ENCODE measurements around the gene ATXN2. TPM values are rescaled to one million over a fixed set of nuclear protein-coding genes. Genes with fewer than 3 reads are reported as not detected.

Gene ATXN2
- total and polyA plus RNA-seq, 8 donors, result 12.9 to 28.2 (median 19.4) TPM

DNA sequence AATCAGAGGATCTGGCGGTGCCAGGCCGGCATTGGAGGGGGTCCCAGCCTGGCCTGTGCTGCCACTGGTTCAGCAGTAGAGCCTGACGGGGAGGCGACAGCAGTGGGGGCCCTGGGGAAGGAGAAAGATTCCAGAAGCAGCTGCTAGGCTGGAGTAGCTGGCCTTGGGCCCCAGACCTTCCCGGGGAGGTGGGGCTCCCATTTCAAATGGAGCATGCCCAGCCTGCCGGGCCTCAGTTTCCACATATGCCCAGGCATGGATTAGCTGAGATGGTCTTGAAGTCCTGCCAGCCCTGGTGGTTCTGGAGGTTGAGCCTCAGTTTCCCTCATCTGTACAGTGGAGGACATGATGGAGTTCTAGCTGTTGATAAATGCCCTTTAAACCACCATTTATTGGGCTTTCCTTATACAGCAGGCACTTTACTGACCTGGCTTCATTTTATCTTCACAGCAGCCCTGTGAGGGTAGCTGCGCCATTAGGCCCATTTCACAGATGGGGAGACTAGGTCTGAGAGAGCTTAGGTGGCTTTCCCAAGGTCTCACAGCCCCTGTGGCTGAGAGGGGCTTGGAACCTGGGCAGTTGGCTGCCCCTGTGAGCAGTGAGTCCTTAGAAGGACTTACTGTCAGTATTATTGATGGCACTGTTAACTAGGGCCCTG lies 171.6 kb downstream of the ATXN2 start:
- no peak for DNase-seq
- TF ChIP-seq CTCF (IDR thresholded peaks at IDR 0.05), result no peak
- 94 to 95% methylated on average over 7 of the region's 7 CpGs for WGBS, 2 donors
- Histone ChIP-seq H3K27me3 (no peaks in the 10 kb centered on the region), H3K9me3 (no peaks in the 10 kb centered on the region), H3K4me3 (no peak overlapping the region), H3K36me3 (no peaks in the 10 kb centered on the region), H3K27ac (no peak overlapping the region), H3K4me1 (peaks cover 7 to 16% (median 11%) of the 10 kb centered on the region in 3 donors)
- no peak for FAIRE-seq
- no peak for ATAC-seq
- intact Hi-C loops (cut with DNase I), result no loop called here

DNA sequence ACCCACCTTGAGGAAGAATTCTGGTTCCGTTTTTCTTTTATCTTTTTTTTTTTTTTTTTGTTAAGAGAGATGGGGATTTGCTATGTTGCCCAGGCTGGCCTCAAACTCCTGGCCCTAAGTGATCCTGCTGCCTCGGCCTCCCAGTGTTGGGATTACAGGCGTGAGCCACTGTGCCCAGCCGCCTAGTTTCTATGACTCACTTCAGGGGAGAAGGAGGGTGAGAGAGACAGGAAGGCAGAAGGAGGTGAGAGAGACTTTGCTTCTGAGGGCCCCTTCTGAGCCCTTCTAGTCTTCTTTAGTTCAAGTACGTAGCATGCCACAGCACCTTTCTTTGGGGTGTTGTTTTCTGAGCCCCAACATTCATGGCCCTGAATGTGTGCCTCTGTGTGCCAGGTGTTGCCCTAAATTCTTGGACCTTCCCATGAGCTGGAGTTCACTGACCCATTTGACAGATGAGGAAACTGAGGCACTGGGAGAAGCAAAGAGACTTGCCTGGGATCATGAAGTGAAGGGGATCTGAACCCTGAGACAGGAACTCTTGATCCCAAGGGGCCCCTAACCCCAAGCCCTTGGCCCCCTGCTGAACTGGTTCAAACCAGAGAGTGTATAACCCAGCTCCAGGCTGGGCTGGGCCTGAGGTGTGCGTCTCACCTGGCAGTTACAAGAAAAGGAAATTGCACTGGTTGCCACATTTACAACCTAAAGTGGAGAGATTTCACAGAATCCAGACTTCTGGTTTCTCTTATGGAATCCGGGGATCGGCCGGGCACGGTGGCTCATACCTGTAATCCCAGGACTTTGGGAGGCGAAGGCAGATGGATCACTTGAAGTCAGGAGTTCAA lies 172.6 kb downstream of the ATXN2 start:
- TF ChIP-seq CTCF (IDR thresholded peaks at IDR 0.05), result no peak
- no peak for DNase-seq
- intact Hi-C loops (cut with DNase I), result no loop called here
- Histone ChIP-seq H3K27me3 (no peaks in the 10 kb centered on the region), H3K4me1 (peaks cover 0 to 6% (median 3%) of the 10 kb centered on the region in 3 donors), H3K9me3 (no peaks in the 10 kb centered on the region), H3K36me3 (no peaks in the 10 kb centered on the region), H3K27ac (no peak overlapping the region), H3K4me3 (no peak overlapping the region)
- no peak for ATAC-seq
- 87 to 94% methylated on average over 11 of the region's 11 CpGs for WGBS, 2 donors
- no peak for FAIRE-seq

DNA sequence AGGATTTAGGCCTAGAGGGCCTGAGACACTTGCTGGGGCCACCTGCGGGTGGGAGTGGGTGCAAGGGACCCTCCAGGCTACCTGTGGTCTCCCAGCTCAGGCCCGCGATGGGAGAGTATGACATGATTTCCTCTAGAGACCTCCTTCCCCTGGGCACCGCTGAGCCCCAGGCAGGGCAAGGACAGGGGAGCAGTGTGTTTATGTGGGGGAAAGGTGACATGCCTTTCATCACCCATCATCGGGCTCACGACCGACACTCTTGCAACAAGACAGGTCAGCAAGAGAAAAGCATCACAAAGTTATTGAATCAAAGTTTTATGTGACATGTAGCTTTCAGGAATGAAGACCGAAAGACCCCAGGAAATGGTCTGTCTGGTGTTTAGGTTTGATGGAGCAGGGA lies 173.5 kb downstream of the ATXN2 start:
- no peaks in the 10 kb centered on the region for H3K36me3 ChIP-seq
- H3K9me3 ChIP-seq, result no peaks in the 10 kb centered on the region
- 85 to 91% methylated on average over 8 of the region's 8 CpGs for WGBS, 2 donors
- no peaks in the 10 kb centered on the region for H3K4me1 ChIP-seq
- no peak overlapping the region for H3K27ac ChIP-seq
- TF ChIP-seq CTCF (IDR thresholded peaks at IDR 0.05), result no peak
- FAIRE-seq (no peak), ATAC-seq (no peak), DNase-seq (no peak)
- H3K4me3 ChIP-seq, result no peak overlapping the region
- intact Hi-C loops (cut with DNase I), result no loop called here
- no peaks in the 10 kb centered on the region for H3K27me3 ChIP-seq

GRCh38 chr12:111424793-111425251 lies 174.3 kb downstream of the ATXN2 start:
- intact Hi-C loops (cut with DNase I), result no loop called here
- FAIRE-seq (no peak), ATAC-seq (peak in 1 of 4 donors; percentile 30), DNase-seq (peak in 1 of 6 donors; percentile 58)
- H3K9me3 ChIP-seq, result no peaks in the 10 kb centered on the region
- H3K4me3 ChIP-seq, result no peak overlapping the region
- no peak overlapping the region for H3K27ac ChIP-seq
- WGBS, 2 donors, result 88 to 93% methylated on average over 6 of the region's 6 CpGs
- no peaks in the 10 kb centered on the region for H3K36me3 ChIP-seq
- no peaks in the 10 kb centered on the region for H3K27me3 ChIP-seq
- TF ChIP-seq CTCF (IDR thresholded peaks at IDR 0.05), result no peak
- no peaks in the 10 kb centered on the region for H3K4me1 ChIP-seq
